Measurements from ENCODE around the gene SIAH2.

GRCh38 chr3:150806185-150806835 is 43.3 kb upstream of the SIAH2 start:
- TF ChIP-seq POLR2AphosphoS5 (IDR thresholded peaks at IDR 0.05; ENCODE audit: borderline replicate concordance, low read depth, low read length), result no peak
- TF ChIP-seq FOXP2 (optimal IDR thresholded peaks at IDR 0.05; ENCODE audit: control extremely low read depth, extremely low read length, insufficient read depth), result no peak

All from SK-N-MC (cell line).